GM18520 (cell line): ENCODE data around the gene RIC1.
"Not testable (repeated sequence)": the region's sequence is repeated elsewhere in the genome, so short reads cannot be mapped to it uniquely, and the experiment has no call there.

Experiments
- ATAC-seq: cut with Tn5 transposase; IDR thresholded peaks from one replicate; pipeline ENCODE4 v1.9.1; 2021; ENCODE audit not compliant: unreplicated experiment

The RIC1 gene

DNA sequence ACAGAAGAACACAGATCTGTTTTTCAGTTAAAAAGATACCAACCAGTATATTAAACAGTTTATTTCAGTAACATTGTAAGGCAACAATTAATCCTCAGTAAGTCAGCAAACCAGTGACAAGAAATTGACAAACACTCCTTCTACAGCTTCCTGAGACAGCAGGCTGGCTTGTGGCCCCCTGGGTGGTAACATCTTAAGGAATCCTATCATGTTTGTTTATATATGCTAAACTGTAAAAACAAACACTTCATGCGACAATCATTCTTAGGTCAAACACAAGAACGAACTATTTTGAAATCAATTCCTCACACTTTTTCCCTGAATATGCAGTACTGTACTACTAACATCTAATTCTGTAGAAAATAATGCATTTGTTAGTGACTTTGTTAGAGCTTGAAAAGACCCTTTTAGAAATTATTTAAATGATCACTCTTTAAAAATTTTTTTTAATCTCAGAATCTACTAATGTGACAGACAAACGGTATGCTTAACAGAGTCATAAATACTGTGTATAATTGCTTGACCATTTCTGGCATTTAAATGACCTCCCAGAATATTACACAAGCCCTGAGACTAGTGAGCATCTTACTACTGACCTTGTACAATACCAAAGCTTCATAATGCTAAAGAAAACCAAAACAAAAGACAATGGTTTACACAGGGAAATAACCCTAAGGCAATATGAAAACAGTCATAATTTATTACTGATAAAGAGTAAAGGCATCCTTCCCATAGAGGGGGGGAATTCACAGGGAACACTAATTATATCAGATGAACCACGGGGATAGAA is 155.8 kb downstream of the RIC1 start:
- ATAC-seq = no peak

DNA sequence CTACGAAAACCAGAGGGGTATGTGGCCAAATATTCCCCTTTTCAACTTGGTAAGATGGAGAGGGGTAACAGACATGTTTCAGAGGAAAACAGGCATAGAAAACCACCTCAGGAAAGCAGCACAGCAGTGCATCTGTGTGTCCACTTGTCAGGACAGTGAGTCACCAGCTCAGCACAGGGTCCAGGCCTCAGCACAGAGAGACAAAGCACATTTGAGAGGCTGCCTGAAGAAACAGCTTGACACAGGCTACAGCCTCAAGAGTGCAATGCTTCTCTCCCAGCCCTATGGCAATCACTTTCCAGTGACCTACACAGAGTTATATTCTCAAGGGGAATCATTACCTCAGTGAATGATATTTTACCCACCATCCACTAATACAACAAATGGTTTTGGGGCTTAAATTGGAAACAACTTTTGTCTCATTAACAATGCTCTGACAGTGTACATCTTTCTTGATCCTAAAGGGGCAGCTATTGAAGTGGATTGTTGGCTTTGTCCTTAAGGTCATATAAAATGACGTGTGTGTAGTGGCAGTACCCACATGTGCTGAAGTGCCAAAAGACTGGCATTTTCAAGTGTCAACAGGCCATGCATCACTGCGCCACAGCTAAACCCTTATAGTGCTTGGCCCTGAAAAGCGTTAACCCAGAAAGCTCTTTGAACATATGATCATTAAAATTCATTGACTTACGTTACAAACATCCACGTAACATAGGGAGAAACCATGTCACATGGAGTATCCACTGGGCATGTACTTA is 157.6 kb downstream of the RIC1 start:
- no peak for ATAC-seq

GRCh38 chr9:5787220-5787619 is 158.3 kb downstream of the RIC1 start:
- no peak for ATAC-seq

DNA sequence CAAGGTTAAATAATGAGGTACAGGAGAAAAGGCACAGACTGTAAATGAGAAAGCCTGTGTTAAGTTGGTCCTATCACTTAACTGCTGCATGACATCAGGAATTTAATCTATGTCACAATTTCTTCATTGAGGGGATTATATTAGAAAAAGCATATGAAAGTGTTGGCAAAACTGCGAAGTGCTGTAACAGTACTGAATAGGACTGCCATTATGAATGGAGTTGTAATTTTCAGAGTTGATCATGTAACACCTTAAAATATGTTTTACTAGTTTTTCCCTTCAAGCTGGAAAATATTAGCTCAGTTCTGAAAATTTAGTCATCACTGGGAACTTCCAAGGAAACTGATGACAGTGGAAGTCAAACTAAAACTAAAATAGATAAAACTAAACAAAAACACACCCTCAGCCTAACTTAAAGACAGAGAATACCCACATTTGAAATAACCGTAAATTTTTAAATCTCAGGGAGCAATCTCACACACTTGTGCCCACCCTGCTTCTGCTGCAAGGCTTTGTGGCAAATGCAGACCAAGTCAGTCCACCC is 158.9 kb downstream of the RIC1 start:
- no peak for ATAC-seq

- ATAC-seq = no peak
Observed at GRCh38 chr9:5789489-5789888, 160.6 kb downstream of the RIC1 start.

- no peak for ATAC-seq
Observed at GRCh38 chr9:5790923-5791322, 162.0 kb downstream of the RIC1 start.

DNA sequence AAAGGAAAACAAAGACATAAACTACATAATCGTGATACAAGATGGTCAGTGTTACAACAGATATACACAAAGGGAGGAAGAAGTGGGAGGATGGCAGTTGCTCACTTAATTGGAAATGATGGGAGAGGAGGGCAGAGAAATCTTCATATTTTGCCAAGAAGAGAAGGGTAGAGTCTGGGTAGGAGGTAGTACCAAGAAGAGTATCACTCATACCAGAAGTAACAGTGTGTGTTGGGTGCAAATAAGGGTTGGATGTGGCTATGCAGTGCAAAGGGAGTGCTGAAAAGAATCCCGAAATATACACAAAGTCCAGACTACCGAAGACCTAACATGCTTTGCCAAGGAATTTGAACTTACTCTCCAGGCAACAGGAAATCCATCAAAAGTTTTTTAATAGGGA is 163.0 kb downstream of the RIC1 start:
- no peak for ATAC-seq

GRCh38 chr9:5793812-5794211 is 164.9 kb downstream of the RIC1 start:
- no peak for ATAC-seq

DNA sequence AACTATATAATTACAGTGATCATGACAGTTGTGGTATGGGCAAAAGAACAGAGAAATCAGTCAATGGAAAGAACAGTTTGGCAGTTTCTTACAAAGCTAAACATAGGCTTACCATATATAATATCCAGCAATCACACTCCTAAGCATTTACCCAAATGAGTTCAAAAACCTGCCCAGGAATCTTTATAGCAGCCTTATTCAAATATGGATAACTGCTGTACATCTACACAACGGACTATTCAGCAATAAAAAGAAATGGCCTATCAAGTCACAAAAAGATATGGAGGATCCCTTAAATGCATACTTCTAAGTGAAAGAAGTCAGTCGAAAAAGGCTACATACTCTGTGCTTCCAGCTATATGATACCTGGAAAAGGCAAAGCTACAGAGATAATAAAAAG is 167.4 kb downstream of the RIC1 start:
- no peak for ATAC-seq

DNA sequence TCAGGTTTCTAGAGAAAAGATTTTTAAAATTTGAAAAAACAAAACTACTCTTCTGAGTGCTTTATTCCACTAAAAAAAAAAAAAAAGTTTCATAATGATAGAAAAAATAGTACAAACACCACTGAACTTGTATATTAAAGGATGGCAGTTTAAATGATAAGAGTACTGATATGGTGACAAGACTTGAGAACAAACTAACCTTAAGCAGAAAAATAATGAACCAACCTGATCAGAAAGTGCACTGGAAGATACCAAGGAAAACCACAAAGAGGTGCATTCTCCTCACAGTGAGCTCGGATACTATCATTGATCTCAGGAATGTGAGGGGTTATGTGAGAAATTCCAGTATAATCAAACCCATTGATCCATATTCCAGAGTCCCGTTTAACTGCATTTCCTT is 169.7 kb downstream of the RIC1 start:
- ATAC-seq = no peak

DNA sequence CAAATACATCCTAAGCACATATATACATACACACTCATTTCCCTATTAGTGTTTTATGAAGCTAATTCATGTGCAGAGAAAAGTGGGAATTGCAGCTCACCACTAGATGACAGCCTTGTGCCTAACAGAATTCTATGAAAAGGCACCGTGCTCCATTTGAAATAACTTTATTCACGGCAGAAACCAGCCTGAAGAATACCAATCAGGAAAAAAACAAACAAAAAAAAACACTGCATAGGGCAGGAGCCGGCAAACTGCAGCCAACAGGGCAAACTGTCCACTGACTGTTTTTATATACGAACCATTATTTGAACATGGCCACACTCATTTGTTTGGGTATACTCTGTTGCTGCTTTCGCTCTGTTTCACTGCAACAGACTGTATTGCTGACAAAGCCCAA is 170.4 kb downstream of the RIC1 start:
- ATAC-seq = no peak

DNA sequence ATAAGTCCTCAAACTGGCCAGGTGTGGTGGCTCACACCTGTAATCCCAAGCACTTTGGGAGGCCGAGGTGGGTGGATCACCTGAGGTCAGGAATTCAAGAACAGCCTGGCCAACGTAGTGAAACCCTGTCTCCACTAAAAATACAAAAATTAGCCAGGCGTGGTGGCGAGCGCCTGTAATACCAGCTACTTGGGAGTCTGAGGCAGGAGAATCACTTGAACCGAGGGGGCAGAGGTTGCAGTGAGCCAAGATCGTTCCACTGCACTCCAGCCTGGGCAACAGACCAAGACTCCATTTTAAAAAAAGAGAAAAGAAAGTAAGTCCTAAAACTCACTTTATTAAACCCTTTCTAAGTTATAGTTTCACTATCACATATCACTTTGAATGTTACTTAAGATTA is 171.5 kb downstream of the RIC1 start:
- not testable (repeated sequence) for ATAC-seq

- ATAC-seq = no peak
Observed at GRCh38 chr9:5800969-5801738, 172.2 kb downstream of the RIC1 start.

GRCh38 chr9:5801739-5802113 is 172.8 kb downstream of the RIC1 start:
- ATAC-seq = no peak

- ATAC-seq = no peak
Observed at GRCh38 chr9:5805478-5805877, 176.6 kb downstream of the RIC1 start.

- no peak for ATAC-seq
Observed at GRCh38 chr9:5811751-5812150, 182.8 kb downstream of the RIC1 start.

DNA sequence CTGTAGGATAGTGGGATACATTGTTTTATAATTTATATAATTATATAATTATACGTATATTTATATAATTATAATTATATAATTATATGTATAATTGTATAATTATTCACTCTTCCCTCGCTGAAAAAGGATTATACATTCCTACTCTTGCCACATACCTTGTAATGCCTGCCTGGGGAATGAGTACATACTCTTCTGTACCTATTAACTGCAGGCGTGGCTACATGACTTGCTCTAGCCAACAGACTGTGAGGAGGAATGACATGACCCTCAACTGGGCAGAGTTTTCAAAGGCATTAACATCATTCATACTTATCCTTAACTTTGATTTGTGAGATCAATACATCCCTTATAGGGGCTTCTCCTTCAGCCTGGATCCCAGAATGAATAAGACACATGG is 184.9 kb downstream of the RIC1 start:
- ATAC-seq = no peak

DNA sequence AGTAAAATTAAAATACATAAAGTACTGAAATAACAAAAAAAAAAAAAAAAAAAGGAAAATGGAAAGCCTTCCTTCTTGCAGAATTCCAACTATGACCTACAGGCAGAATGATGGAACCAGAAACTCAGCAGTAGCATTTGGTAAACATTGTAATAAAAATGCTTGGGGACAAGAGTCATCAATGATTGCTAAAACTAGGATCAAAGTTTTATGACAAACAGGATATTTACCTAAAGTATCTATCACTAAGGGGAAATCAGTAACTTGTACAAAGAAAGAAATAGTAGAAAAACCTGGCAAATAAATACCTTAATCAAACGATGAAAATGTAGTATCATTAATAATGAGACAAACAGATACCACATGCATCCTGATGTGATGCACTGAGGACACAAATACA is 186.6 kb downstream of the RIC1 start:
- ATAC-seq = no peak

DNA sequence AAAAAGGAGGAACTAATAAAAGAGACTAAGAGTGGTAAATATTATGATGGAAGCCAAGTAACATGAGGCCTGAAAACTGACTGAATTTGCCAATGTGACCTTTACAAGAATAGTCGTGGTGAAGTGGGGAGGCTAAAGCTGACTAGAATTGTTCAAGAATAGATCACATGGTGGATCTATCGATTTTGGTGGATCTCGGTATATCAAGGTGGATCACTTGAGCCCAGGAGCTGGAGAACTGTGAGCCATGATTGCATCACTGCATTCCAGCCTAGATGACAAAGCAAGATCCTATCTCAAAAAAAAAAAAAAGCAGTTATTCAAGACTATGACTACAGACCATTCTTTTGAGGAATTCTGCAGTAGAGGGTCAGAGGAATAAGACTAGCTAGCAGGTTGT is 189.0 kb downstream of the RIC1 start:
- no peak for ATAC-seq

DNA sequence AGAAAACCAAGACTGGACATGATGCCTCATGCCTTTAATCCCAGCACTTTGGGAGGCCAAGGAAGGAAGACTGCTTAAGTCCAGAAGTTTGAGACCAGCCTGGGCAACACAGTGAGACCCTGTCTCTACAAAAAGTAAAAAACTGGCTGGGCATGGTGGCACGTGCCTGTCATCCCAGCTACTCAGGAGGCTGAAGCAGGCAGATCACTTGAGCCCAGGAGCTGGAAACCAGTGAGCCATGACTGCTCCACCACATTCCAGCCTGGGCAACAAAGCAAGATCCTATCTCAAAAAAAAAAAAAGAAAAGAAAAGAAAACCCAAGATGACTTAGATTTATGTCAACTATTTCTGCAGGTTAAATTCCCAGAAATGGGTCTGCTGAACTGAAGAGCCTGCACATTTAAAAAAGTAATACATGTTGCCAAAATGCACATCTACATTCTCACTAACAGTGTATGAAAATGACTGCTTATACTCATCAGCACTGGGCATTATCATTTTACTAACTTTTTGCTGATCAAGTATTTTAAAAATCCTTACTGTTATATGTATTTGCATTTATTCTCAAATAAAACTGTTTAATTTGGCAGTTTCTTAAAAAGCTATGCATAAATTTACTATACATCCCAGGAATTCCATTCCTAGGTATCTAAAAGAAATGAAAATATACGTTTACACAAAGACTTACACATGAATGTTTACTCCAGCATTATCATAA is 189.7 kb downstream of the RIC1 start:
- ATAC-seq = no peak

- no peak for ATAC-seq
Observed at GRCh38 chr9:5819174-5819573, 190.3 kb downstream of the RIC1 start.
